ENCODE results near the gene RABGAP1L.
"Not testable (repeated sequence)": the region's sequence is repeated elsewhere in the genome, so short reads cannot be mapped to it uniquely, and the experiment has no call there.

The RABGAP1L gene

GRCh38 chr1:174623324-174624035 lies 464.2 kb downstream of the RABGAP1L start:
- DNase-seq: no peak

DNA sequence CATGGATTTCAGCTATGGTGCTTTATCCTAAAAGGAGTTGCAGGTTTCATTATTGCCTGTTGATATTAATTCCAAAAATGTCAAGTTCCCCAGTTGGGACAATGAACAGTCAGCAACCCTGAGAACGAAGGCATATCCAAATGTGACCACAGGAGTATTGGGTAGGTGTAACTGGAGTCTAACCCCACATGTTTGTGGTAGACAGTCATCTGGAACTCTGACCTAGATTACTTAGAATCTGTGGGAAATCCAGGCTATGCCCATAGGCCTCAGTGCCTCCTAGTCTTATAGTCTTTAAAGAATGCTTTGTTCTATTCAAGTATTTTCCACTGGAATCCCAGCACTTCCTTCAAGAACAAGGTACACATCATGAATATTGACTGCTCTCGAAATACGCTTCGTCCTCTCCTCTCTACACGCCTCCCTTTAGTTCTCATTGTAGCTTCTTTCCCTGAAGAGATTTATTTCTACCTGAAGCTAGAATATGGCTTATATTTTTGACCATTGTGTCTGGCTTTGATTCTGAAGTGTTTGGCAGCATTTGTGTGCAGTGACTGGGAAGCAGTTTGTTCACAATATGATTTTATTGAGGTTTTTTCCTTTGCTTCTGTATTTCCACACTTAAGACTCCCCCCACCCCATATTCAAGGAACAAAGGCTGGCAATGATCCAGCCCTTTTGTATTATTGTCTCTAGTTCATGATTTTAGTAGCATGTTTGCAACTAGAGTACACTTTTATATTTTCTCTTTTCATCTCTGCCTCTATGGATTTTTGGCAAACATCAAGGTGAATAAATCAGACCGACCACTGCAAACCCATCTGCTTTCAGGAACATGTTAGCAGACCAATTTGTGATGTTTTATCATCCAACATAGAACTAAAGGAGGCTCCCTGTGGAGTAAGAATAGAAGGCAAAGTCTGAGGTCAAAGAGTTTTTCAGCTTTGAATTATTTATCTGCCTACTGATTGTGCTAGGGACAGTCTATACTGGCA lies 467.0 kb downstream of the RABGAP1L start:
- DNase-seq: no peak

DNA sequence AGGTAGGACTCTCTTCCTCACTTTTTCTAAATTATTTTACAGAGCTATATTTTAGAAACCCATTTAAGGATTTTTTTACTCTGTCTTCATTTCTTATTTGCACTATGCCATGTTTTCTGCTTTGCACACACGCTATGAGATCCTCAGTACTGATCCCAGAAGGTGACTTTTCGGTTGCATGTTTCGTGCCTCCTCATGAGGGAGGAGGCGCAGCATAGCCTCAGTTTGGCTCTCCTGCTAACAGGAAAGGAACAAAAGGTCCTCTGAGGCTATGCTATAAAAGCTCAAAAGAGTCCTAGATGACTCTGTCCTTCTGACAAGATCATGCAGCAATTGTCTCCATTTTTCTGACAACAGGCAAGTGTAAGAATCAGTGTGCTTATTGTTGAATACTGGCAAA lies 478.2 kb downstream of the RABGAP1L start:
- DNase-seq: no peak

GRCh38 chr1:174639461-174639860 lies 480.1 kb downstream of the RABGAP1L start:
- no peak for DNase-seq

- no peak for DNase-seq
Measured at GRCh38 chr1:174640783-174641182, 481.5 kb downstream of the RABGAP1L start.

DNA sequence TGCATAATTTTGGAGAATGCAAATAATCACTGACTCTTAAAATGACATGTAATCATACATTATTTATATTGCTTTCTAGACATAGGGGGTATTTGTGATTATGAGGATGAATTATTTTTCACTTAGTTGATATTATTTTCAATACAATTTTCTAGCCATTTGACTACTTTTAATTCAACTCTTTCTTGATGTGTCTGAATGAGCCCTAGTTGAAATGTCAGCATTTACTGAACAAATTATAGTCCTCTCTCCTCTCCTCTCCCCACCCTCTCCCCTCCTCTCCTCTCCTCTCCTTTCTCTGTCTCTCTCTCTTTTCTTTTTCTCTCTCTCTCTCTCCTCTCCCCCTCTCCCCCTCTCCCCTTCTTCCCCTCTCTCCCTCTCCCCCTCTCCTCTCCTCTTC lies 483.1 kb downstream of the RABGAP1L start:
- DNase-seq: no peak

GRCh38 chr1:174643206-174643605 lies 483.9 kb downstream of the RABGAP1L start:
- DNase-seq: no peak

GRCh38 chr1:174649572-174649971 lies 490.3 kb downstream of the RABGAP1L start:
- not testable (repeated sequence) for DNase-seq

GRCh38 chr1:174652569-174653280 lies 493.4 kb downstream of the RABGAP1L start:
- DNase-seq: no peak

DNA sequence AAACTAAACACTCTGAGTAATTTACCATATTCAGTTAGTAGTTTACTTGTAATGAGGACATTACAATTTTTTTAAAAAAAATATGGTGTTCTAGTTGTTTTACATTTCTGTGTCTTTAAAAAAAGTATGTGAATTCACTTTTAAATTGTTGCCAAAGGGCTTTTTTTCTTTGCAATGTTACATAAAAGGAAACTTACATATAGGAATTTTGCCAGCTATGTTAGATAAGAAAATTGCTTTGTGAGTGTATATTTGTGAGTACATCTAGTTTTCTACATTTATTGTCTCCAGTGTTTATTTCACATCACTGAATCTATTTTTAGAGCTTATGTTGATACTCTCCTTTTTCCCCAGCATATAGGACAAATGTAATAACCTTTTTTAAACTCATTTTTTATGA lies 495.2 kb downstream of the RABGAP1L start:
- no peak for DNase-seq

DNA sequence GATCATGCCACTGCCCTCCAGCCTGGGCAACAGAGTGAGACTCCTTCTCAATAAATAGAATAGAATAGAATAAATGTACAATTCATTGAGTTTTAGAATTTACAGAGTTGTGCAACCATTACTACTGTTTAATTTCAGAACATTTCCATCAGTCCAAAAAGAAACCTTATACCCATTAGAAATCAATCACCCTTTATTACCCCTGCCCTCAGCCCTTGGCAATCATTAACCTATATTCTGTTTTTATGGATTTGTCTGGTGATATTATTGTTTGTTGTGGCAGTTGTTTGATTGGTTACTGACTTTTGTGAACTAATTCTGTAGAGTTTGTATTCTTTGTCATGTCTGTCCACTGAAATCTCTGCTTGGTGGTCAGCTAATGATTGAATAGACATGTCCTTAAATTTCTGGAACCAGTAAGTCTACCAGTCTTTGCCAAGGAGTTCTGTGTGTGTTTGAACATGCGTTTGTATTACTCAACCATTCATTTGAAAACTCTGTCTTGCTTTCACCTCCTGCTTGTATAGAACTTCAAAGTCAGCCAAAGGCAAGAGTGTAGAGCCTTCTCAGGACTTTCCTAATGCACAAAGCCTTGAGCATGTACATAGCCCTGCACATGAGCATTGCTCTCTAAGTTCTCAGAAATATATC lies 497.2 kb downstream of the RABGAP1L start:
- DNase-seq: no peak

DNA sequence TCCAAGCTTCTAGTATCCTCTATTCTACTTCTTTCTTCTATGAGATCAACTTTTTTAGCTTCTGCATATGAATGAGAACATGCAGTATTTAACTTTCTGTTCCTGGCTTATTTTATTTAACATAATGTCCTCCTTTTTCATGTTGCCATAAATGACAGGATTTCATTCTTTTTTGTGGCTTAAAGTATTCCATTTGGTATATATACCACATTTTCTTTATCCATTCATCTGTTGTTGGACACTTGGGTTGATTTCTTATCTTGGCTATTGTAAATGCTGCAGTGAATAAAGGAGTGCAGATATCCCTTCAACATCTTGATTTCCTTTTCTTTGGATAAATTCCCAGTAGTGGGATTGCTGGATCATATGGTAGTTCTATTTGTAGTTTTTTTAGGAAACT lies 498.1 kb downstream of the RABGAP1L start:
- no peak for DNase-seq

DNA sequence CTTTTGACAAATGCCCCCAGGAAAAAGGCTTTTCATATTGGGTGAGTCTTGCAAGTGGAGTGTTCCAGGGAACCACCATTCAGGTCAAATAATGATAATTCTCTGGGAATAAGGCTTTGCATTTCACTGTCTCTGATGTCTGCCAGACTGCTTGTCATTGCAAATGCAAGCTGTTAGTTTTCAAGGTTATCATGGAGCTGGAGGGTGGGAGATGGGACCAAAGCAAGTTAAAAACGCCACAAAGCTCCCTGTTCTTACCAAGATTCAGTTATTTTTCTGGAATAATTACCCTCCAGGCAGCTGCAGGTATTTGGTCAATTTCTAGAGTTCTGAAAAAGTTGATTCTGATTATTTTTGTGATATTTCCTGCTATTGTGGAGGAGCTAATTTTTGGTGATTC lies 498.6 kb downstream of the RABGAP1L start:
- no peak for DNase-seq

DNA sequence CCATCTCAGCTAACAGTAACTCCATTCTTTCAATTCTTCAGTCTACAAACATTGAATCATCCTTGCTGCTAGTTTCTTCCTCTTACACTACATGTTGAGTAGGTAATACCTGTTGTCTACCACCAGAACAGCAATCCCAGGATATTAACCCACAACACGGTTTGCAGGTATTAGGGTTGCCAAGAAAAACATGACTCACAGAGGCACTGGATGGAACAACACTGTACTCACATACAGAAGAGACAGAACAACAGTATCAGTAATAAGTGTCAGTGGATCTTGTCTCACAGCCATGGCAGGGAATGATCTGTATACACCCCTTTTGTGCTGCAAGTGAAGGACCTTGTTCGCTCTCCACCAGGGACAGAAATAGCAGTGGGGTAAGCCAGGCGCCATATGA lies 500.5 kb downstream of the RABGAP1L start:
- no peak for DNase-seq

GRCh38 chr1:174660476-174660875 lies 501.2 kb downstream of the RABGAP1L start:
- DNase-seq: no peak

DNA sequence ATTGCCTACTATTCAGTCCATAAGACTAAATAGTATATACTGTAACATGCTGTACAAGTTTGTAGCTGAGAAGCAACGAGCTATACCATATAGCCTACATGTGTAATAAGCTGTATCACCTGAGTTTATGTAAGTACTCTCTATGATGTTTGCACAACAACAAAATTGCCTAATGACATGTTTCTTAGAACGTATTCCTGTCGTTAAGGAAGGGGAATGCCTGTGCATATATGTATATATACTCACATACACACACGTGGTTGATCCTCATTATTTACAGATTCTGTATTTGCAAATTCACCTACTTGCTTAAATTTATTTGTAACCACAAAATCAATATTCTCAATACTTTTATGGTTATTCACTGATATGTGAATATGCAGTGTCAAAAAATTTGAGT lies 504.0 kb downstream of the RABGAP1L start:
- no peak for DNase-seq

- DNase-seq: no peak
Measured at GRCh38 chr1:174666248-174666647, 506.9 kb downstream of the RABGAP1L start.

- no peak for DNase-seq
Measured at GRCh38 chr1:174671826-174672225, 512.5 kb downstream of the RABGAP1L start.

DNA sequence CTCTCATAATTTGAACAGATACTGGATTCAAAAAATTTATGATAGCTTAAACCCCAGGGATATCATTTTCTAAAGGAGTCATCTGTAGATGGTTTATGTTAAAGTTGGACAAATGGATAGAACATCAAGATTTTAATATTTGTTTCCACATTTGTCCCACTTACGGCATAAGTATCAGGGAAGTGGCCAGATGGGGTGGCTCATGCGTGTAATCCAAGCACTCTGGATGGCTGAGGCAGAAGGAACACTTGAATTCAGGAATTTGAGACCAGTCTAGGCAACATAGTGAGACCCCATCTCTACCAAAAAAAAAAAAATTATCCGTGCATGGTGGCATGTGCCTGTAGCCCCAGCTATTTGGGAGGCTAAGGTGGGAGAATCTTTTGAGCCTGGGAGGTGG lies 517.5 kb downstream of the RABGAP1L start:
- DNase-seq: no peak

DNA sequence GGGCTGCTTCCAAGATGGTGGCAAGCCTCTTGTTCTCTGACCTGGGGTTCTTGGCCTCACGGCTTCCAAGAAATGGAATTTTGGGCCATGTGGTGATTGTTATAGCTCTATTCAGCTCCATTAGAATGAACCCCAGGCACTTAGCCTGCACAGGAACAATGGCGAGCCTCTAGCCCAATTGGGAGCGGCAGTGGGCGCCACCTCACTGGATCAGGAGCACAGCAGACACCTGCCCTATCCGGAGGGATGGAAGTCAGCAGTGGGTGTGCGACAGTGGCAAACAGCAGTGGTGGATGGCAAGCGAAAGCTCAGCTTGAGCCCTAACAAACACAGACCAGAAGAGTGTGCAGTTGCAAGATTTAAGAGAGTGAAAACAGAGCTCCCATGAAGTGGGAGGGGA lies 519.3 kb downstream of the RABGAP1L start:
- DNase-seq: no peak

GRCh38 chr1:174680101-174680500 lies 520.8 kb downstream of the RABGAP1L start:
- DNase-seq: no peak

DNA sequence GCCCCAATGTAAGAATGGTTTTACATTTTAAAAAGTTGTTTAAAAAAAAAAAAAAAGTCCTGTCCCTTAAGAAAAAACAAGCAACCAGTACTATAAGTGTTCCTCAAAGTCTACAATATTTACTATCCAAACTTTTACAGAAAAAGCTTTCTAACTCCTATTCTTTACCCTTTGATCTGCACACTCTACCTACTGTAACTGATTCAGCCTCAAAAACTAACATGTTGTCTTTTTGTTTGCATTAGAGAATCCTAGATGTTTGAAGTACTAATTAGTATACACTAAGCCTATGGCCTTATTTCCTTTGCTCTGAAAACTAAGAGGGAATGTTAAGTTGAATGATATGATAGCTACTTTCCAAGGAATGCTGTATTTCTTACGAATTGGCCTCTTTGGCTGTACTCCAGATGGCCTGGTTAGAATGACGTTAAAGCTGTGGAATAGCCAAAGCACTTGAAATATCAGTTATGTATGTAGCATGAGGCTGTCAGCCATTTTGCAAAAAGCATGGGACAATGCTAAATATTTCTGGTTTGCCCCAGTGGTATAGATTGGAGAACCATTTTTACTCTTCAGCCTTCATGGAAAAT lies 523.2 kb downstream of the RABGAP1L start:
- DNase-seq: no peak
